OCI-LY3 (cell line): Measurements from ENCODE around the gene RILPL2.

Experiments used
- H2AFZ ChIP-seq: fragments of 200-600, 300-600 bp; shearing (Covaris generic); 2 replicates; pipeline ENCODE4 v1.6.0; 2014; ENCODE audit warnings: antibody characterized with exemption, low read depth, low read length
- H3K27ac ChIP-seq: fragments of 200-600, 300-600 bp; sonication (generic); 2 replicates; pipeline ENCODE4 v1.5.1; 2014; ENCODE audit warnings: mild to moderate bottlenecking, low read length, moderate library complexity, mixed read lengths
- H3K27me3 ChIP-seq: fragments of 200-600, 300-600 bp; sonication (generic); 2 replicates; pipeline ENCODE4 v1.6.1; 2014; ENCODE audit warnings: low read depth, low read length, mixed read lengths
- H3K36me3 ChIP-seq: fragments of 200-600, 300-600 bp; sonication (generic); replicated peaks from 2 replicates; pipeline ENCODE3; 2014; ENCODE audit warnings: low read depth, low read length, mixed read lengths
- H3K4me1 ChIP-seq: fragments of 300-600, 200-600 bp; sonication (generic); 2 replicates; pipeline ENCODE4 v1.6.1; 2014; ENCODE audit warnings: low read length, mixed read lengths
- H3K4me2 ChIP-seq: fragments of 200-600, 300-600 bp; sonication (generic); 2 replicates; pipeline ENCODE4 v1.6.1; 2014; ENCODE audit warnings: low read length, mixed read lengths
- H3K4me3 ChIP-seq: fragments of 300-600, 200-600 bp; sonication (generic); 2 replicates; pipeline ENCODE4 v1.5.1; 2014; ENCODE audit warnings: antibody characterized with exemption, mild to moderate bottlenecking, low read length, moderate library complexity
- H3K79me2 ChIP-seq: fragments of 300-600, 200-600 bp; shearing (Covaris generic); 2 replicates; pipeline ENCODE4 v1.6.1; 2014; ENCODE audit warnings: mild to moderate bottlenecking, low read length, mixed read lengths
- H3K9ac ChIP-seq: fragments of 300-600, 200-600 bp; shearing (Covaris generic); 2 replicates; pipeline ENCODE4 v1.6.0; 2014; ENCODE audit warnings: mild to moderate bottlenecking, low read length, moderate library complexity
- H3K9me3 ChIP-seq: fragments of 200-600, 300-600 bp; shearing (Covaris generic); 2 replicates; pipeline ENCODE4 v1.6.1; 2014; ENCODE audit warnings: low read length, mixed read lengths; ENCODE audit not compliant: insufficient read depth
- H4K20me1 ChIP-seq: fragments of 200-600, 300-600 bp; sonication (generic); 2 replicates; pipeline ENCODE4 v1.6.1; 2016; ENCODE audit warnings: low read length, mixed read lengths; ENCODE audit not compliant: insufficient read depth
- EZH2phosphoT487 ChIP-seq: fragments of 200-600 bp; shearing (Covaris generic); IDR thresholded peaks from 2 replicates; pipeline ENCODE4 v1.6.1; 2018; ENCODE audit warnings: antibody characterized with exemption, mixed run types, low read depth
- TF ChIP-seq, protein P1 (sequence below): fragments of 200-600, 300-600 bp; sonication (generic); IDR thresholded peaks from 2 replicates; pipeline ENCODE4 v1.5.1; 2014; ENCODE audit warnings: antibody characterized with exemption, low read length, low read depth

The RILPL2 gene

DNA sequence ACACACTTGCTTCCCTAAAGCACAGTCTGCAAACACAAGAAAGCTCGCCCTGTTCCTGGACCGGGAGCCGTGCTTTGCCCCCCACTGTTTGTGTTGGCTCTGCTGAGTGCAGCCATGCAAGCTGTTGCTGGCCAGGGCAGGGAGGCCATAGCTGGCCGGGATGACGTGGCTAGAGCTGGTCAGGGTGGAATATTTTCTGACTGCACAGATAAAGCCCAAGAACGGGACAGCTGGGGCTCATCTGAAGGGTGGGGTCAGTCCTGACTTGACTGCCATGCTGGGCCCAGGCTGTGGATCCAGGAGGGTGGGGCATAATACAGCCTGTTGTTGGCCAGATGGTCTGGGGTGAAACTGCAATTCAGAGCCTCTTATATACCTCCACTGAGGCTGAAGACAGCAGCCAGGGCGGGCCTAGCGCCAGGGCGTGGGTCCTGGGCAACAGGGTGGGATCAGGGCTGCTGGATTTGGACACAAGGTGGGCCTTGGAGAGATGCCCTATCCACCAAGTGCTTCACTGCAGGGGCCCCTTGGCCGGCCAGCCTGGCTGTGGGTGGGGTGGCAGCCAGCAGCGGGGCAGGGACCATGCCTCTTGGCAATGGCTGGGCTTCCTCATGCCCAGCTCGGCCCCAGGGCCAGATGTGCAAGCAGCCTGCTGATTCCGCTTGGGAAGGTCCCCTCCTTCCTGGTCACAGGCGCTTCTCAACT, 37.8 kb downstream of the RILPL2 start:
- Histone ChIP-seq H3K79me2 (peaks cover 34% of the 10 kb centered on the region), H3K4me3 (no peak overlapping the region), H3K36me3 (peaks cover 51% of the 10 kb centered on the region), H3K9me3 (no peaks in the 10 kb centered on the region), H4K20me1 (peaks cover 12% of the 10 kb centered on the region), H2AFZ (no peak overlapping the region), H3K9ac (no peak overlapping the region), H3K4me1 (no peaks in the 10 kb centered on the region), H3K27me3 (no peaks in the 10 kb centered on the region), H3K27ac (no peak overlapping the region), H3K4me2 (no peak overlapping the region)
- no peak for TF ChIP-seq EZH2phosphoT487

DNA sequence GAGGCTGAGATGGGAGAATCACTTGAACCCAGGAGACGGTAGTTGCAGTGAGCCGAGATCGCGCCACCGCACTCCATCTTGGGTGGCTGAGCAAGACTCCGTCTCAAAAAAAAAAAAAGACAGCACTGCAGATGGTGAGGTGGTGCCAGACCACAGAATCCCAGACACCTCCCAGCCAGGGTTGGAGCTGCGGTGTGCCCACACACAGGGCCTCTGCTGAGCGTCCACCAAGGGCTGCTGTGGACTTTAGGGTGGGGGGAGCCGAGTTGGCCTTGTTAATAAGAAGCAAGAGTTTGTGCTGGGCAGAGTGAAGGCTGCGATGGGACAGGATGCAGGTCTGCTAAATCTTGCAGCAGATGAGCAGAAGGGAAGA, 38.3 kb downstream of the RILPL2 start:
- H3K4me3 ChIP-seq = no peak overlapping the region
- no peaks in the 10 kb centered on the region for H3K4me1 ChIP-seq
- peaks cover 12% of the 10 kb centered on the region for H4K20me1 ChIP-seq
- no peak overlapping the region for H3K9ac ChIP-seq
- H2AFZ ChIP-seq = no peak overlapping the region
- no peak for TF ChIP-seq EZH2phosphoT487
- TF ChIP-seq, protein P1, sequence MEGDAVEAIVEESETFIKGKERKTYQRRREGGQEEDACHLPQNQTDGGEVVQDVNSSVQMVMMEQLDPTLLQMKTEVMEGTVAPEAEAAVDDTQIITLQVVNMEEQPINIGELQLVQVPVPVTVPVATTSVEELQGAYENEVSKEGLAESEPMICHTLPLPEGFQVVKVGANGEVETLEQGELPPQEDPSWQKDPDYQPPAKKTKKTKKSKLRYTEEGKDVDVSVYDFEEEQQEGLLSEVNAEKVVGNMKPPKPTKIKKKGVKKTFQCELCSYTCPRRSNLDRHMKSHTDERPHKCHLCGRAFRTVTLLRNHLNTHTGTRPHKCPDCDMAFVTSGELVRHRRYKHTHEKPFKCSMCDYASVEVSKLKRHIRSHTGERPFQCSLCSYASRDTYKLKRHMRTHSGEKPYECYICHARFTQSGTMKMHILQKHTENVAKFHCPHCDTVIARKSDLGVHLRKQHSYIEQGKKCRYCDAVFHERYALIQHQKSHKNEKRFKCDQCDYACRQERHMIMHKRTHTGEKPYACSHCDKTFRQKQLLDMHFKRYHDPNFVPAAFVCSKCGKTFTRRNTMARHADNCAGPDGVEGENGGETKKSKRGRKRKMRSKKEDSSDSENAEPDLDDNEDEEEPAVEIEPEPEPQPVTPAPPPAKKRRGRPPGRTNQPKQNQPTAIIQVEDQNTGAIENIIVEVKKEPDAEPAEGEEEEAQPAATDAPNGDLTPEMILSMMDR = no peak
- H3K27ac ChIP-seq = no peak overlapping the region
- H3K79me2 ChIP-seq = peaks cover 34% of the 10 kb centered on the region
- no peaks in the 10 kb centered on the region for H3K27me3 ChIP-seq
- H3K9me3 ChIP-seq = no peaks in the 10 kb centered on the region
- no peak overlapping the region for H3K4me2 ChIP-seq
- H3K36me3 ChIP-seq = peaks cover 46% of the 10 kb centered on the region

DNA sequence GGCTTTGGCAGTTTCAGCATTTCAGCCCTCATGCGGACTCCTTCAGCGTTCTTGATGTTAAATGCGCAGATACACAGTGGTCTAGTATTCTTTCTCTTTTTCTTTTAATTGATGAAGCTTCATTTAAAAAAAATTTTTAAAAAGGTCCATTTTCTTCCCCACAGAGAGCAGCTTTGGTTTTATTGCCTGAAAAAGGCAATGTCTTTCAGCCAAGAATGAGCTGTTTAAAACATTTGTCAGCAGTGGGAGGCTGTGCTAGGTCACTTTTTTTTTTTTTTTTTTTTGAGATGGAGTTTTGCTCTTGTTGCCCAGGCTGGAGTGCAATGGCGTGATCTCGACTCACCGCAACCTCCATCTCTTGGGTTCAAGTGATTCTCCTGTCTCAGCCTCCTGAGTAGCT, 39.1 kb downstream of the RILPL2 start:
- Histone ChIP-seq H3K9ac (no peak overlapping the region), H3K4me3 (no peak overlapping the region), H3K36me3 (peaks cover 42% of the 10 kb centered on the region), H2AFZ (no peak overlapping the region), H3K9me3 (no peaks in the 10 kb centered on the region), H3K27me3 (no peaks in the 10 kb centered on the region), H3K4me2 (no peak overlapping the region), H3K27ac (no peak overlapping the region), H3K79me2 (peaks cover 34% of the 10 kb centered on the region), H3K4me1 (no peaks in the 10 kb centered on the region), H4K20me1 (peaks cover 12% of the 10 kb centered on the region)
- TF ChIP-seq, protein P1 = no peak
- no peak for TF ChIP-seq EZH2phosphoT487

DNA sequence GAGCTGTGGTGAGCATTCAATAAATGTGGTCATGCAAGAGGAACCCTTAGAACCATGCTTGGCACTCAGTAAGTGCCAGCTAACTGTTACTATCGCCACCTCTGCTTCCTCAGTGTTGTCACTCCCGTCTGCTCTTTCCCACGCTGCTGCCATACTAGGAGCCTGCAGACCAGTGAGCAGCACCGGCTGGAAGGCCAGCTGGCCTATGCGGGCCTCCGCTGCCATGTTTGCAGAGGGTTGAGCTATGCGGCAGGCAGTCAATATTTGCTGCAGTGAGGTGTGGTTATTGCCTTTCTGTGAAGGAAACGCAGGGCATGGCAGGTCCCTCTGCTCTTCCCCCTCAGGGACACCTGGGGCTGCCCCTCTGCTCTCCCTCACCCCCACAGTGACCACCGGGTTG, 39.5 kb downstream of the RILPL2 start:
- H3K36me3 ChIP-seq = peaks cover 42% of the 10 kb centered on the region
- no peaks in the 10 kb centered on the region for H3K4me1 ChIP-seq
- no peak overlapping the region for H2AFZ ChIP-seq
- no peak overlapping the region for H3K27ac ChIP-seq
- peaks cover 30% of the 10 kb centered on the region for H3K79me2 ChIP-seq
- no peaks in the 10 kb centered on the region for H3K9me3 ChIP-seq
- peaks cover 9% of the 10 kb centered on the region for H4K20me1 ChIP-seq
- H3K27me3 ChIP-seq = no peaks in the 10 kb centered on the region
- no peak overlapping the region for H3K9ac ChIP-seq
- H3K4me2 ChIP-seq = no peak overlapping the region
- no peak overlapping the region for H3K4me3 ChIP-seq
- no peak for TF ChIP-seq EZH2phosphoT487
- TF ChIP-seq, protein P1 = no peak
